GM12892 (cell line): ENCODE data around the gene TRPM3.

Experiments used
- DNase-seq: peaks from one replicate; pipeline ENCODE4 v3.0.0; 2011; ENCODE audit not compliant: insufficient read length
- FAIRE-seq: peaks from 2 replicates; lab custom pipeline; 2011; peaks lifted over from hg19 to GRCh38; lab: Jason Lieb, UNC
- POLR2A ChIP-seq: IDR thresholded peaks from 2 replicates; pipeline ENCODE4 v1.6.1; 2011; ENCODE audit warnings: low read depth, low read length, control low read depth
- POLR2AphosphoS5 ChIP-seq: IDR thresholded peaks from 2 replicates; pipeline ENCODE4 v1.6.1; 2011; ENCODE audit warnings: low read depth, low read length, control low read depth
- TAF1 ChIP-seq: IDR thresholded peaks from 2 replicates; pipeline ENCODE4 v1.6.1; 2011; ENCODE audit warnings: low read depth, mild to moderate bottlenecking, control low read depth, low read length, borderline replicate concordance

The TRPM3 gene

GRCh38 chr9:70798018-70798417 lies 323.4 kb downstream of the TRPM3 start:
- FAIRE-seq (no peak), DNase-seq (no peak)
- no peak for TF ChIP-seq POLR2A
- TF ChIP-seq TAF1, result no peak
- TF ChIP-seq POLR2AphosphoS5, result no peak

- TF ChIP-seq POLR2AphosphoS5 (no peak), POLR2A (no peak), TAF1 (no peak)
- no peak for FAIRE-seq
- DNase-seq, result no peak
These were observed 325.6 kb downstream of the TRPM3 start for GRCh38 chr9:70795841-70796240.

- TF ChIP-seq POLR2AphosphoS5, result no peak
- no peak for TF ChIP-seq TAF1
- no peak for TF ChIP-seq POLR2A
- DNase-seq (no peak), FAIRE-seq (no peak)
These were observed 328.6 kb downstream of the TRPM3 start for GRCh38 chr9:70792796-70793195.

GRCh38 chr9:70791936-70792335 lies 329.5 kb downstream of the TRPM3 start:
- no peak for FAIRE-seq
- TF ChIP-seq TAF1, result no peak
- no peak for TF ChIP-seq POLR2AphosphoS5
- no peak for TF ChIP-seq POLR2A
- no peak for DNase-seq

GRCh38 chr9:70789086-70789485 lies 332.3 kb downstream of the TRPM3 start:
- no peak for FAIRE-seq
- no peak for DNase-seq
- TF ChIP-seq POLR2AphosphoS5 (no peak), POLR2A (no peak), TAF1 (no peak)

- no peak for TF ChIP-seq POLR2AphosphoS5
- no peak for TF ChIP-seq TAF1
- no peak for TF ChIP-seq POLR2A
- DNase-seq (no peak), FAIRE-seq (no peak)
These were observed 337.0 kb downstream of the TRPM3 start for GRCh38 chr9:70784456-70784855.

GRCh38 chr9:70778568-70778967 lies 342.9 kb downstream of the TRPM3 start:
- no peak for TF ChIP-seq TAF1
- TF ChIP-seq POLR2A, result no peak
- TF ChIP-seq POLR2AphosphoS5, result no peak
- no peak for DNase-seq
- FAIRE-seq, result no peak

GRCh38 chr9:70773579-70773978 lies 347.8 kb downstream of the TRPM3 start:
- TF ChIP-seq POLR2AphosphoS5 (no peak), POLR2A (no peak), TAF1 (no peak)
- FAIRE-seq (no peak), DNase-seq (no peak)

- FAIRE-seq, result no peak
These were observed 348.8 kb downstream of the TRPM3 start for GRCh38 chr9:70772601-70773000.

GRCh38 chr9:70765946-70766345 lies 355.5 kb downstream of the TRPM3 start:
- TF ChIP-seq TAF1 (no peak), POLR2AphosphoS5 (no peak), POLR2A (no peak)
- DNase-seq (no peak), FAIRE-seq (no peak)

More at GRCh38 chr9:70772601-70773000, 348.8 kb downstream of the TRPM3 start:
- no peak for DNase-seq
- no peak for TF ChIP-seq POLR2A
- TF ChIP-seq POLR2AphosphoS5, result no peak
- no peak for TF ChIP-seq TAF1

GRCh38 chr9:70761139-70761670 lies 360.2 kb downstream of the TRPM3 start:
- no peak for TF ChIP-seq TAF1
- no peak for TF ChIP-seq POLR2AphosphoS5
- FAIRE-seq, result no peak
- DNase-seq, result no peak

- DNase-seq (no peak), FAIRE-seq (no peak)
- TF ChIP-seq POLR2A (no peak), POLR2AphosphoS5 (no peak), TAF1 (no peak)
These were observed 361.2 kb downstream of the TRPM3 start for GRCh38 chr9:70760228-70760627.
